Thyroid gland (tissue), 4 donors: ENCODE measurements around the gene BBS9.

Source experiments
- CTCF ChIP-seq, 6 experiments: fragments of 200-600 bp in 3 of 6; fragments of 450-650 bp in 3 of 6; sonication (generic) in 3 of 6; IDR thresholded peaks; one replicate each; pipeline ENCODE4 v1.5.1; 2016 to 2019; ENCODE audit warnings: antibody characterized with exemption in 6 of 6, mild to moderate bottlenecking in 2 of 6, inconsistent platforms in 1 of 6, moderate library complexity in 1 of 6
- POLR2A ChIP-seq, 2 donors: fragments of 450-650 bp; IDR thresholded peaks; one replicate each; pipeline ENCODE4 v1.6.1; 2017; ENCODE audit warnings: antibody characterized with exemption in 2 of 2, mild to moderate bottlenecking in 2 of 2, moderate library complexity in 1 of 2

GRCh38 chr7:33446551-33446950 lies 317.2 kb downstream of the BBS9 start:
- TF ChIP-seq CTCF (IDR thresholded peaks at IDR 0.05): no peak
- no peak for TF ChIP-seq POLR2A (IDR thresholded peaks at IDR 0.05)
